Measurements from ENCODE around the gene SNPH. TPM values are rescaled to one million over a fixed set of nuclear protein-coding genes. Genes with fewer than 3 reads are reported as not detected.

SNPH gene
- total RNA-seq, 1 donor from 2014 or later: 3.3 TPM

DNA sequence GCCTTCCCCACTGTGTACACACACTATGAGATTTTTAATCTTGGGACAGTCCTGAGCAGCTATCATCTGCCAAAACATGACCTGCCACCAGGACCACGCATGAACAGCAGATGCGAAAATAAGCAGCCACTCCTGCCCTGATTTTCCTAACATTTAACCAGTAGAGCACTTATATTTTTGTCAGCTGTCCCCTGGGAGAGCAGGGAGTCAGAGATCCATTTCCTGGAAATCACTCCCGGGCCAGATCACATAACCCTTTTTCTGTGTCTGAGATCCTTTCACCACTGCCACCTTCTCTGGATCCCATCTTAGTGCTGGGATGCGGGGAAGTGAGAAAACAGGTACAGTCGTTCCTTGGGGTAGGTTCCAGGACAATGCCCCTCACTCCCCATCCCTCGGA lies 57.2 kb downstream of the SNPH start:
- Mint-ChIP-seq H3K27me3 (peaks cover 3% of the 10 kb centered on the region), H3K27ac (no peak overlapping the region), H3K9me3 (ENCODE audit: low read depth) (no peaks in the 10 kb centered on the region), H3K4me1 (ENCODE audit: low read depth) (peaks cover 11% of the 10 kb centered on the region), H3K36me3 (ENCODE audit: insufficient read depth) (peaks cover 2% of the 10 kb centered on the region), H3K4me3 (ENCODE audit: low read depth) (no peak overlapping the region)
- TF ChIP-seq, protein P1, sequence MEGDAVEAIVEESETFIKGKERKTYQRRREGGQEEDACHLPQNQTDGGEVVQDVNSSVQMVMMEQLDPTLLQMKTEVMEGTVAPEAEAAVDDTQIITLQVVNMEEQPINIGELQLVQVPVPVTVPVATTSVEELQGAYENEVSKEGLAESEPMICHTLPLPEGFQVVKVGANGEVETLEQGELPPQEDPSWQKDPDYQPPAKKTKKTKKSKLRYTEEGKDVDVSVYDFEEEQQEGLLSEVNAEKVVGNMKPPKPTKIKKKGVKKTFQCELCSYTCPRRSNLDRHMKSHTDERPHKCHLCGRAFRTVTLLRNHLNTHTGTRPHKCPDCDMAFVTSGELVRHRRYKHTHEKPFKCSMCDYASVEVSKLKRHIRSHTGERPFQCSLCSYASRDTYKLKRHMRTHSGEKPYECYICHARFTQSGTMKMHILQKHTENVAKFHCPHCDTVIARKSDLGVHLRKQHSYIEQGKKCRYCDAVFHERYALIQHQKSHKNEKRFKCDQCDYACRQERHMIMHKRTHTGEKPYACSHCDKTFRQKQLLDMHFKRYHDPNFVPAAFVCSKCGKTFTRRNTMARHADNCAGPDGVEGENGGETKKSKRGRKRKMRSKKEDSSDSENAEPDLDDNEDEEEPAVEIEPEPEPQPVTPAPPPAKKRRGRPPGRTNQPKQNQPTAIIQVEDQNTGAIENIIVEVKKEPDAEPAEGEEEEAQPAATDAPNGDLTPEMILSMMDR (IDR thresholded peaks at IDR 0.05; ENCODE audit: unreplicated experiment): no peak
- DNase-seq (ENCODE audit: low spot score, unreplicated experiment): no peak

DNA sequence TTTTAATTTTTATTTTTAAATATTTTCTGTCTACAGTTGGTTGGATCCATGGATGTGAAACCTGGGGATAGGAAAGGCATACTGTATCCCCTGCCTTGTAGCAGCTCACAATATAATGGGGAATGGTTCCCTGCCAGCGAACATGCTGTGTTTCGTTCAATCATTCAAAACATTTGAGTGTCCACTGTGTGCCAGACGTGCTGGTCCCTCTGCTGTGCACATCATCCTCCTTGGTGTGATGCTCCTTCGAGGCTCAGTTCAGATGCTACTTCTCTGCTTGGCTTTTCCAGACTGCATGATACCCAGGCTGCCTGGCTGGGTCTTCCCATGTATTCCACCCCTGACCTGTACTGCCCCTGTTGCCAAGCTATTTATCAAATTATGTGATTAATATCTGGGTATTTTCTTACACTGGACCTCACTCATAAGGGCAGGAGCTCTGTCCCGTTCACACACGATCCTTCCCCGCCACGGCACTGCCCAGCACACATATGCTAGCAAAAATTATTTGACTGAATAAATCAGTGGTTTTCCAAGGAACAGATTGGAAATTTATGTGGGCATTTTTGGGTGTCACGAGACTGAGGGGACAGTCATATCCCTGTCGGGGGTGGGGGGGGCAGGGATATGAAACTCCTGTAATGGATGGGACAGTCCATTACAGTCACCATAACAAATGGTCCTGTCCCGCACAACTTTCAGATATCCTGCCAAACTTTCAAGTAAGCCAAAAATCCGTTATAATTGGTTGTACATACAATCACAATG lies 57.9 kb downstream of the SNPH start:
- peaks cover 11% of the 10 kb centered on the region for H3K4me1 Mint-ChIP-seq (ENCODE audit: low read depth)
- TF ChIP-seq, protein P1 (IDR thresholded peaks at IDR 0.05; ENCODE audit: unreplicated experiment): no peak
- peak overlapping the region; percentile 83 for H3K27ac Mint-ChIP-seq
- no peak for DNase-seq (ENCODE audit: low spot score, unreplicated experiment)
- peaks cover 2% of the 10 kb centered on the region for H3K36me3 Mint-ChIP-seq (ENCODE audit: insufficient read depth)
- H3K9me3 Mint-ChIP-seq (ENCODE audit: low read depth): no peaks in the 10 kb centered on the region
- H3K27me3 Mint-ChIP-seq: peaks cover 3% of the 10 kb centered on the region
- peak overlapping the region; percentile 31 for H3K4me3 Mint-ChIP-seq (ENCODE audit: low read depth)

DNA sequence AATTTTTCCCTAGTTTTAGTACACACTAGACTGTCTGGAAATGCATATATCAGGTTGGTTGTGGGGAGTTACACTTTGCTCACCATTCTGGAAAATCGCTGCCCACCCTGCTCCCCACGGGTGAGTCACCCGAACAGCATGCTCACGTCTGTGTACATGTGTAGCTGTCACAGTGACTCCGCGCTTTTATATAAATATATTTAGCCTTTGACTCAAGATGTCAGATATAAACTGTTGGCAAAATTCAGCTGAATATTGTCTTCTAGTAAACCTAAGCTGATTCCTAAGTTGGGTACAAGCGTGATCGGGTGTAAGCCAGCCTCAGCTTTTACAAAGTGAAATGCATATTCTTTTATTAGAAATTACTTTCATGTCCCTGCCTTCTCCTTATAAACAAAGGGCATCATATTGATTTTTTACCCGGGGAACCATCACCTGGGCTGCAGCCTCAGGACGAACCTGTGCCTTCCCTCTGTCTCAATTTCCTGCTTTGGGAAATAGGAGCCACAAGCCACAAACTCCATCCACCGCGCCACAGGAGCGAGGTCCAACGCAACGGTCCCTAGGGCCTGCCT lies 58.6 kb downstream of the SNPH start:
- peaks cover 11% of the 10 kb centered on the region for H3K4me1 Mint-ChIP-seq (ENCODE audit: low read depth)
- DNase-seq (ENCODE audit: low spot score, unreplicated experiment): no peak
- TF ChIP-seq, protein P1 (IDR thresholded peaks at IDR 0.05; ENCODE audit: unreplicated experiment): no peak
- H3K27me3 Mint-ChIP-seq: peaks cover 3% of the 10 kb centered on the region
- H3K9me3 Mint-ChIP-seq (ENCODE audit: low read depth): no peaks in the 10 kb centered on the region
- H3K36me3 Mint-ChIP-seq (ENCODE audit: insufficient read depth): peaks cover 2% of the 10 kb centered on the region
- H3K4me3 Mint-ChIP-seq (ENCODE audit: low read depth): no peak overlapping the region
- no peak overlapping the region for H3K27ac Mint-ChIP-seq

DNA sequence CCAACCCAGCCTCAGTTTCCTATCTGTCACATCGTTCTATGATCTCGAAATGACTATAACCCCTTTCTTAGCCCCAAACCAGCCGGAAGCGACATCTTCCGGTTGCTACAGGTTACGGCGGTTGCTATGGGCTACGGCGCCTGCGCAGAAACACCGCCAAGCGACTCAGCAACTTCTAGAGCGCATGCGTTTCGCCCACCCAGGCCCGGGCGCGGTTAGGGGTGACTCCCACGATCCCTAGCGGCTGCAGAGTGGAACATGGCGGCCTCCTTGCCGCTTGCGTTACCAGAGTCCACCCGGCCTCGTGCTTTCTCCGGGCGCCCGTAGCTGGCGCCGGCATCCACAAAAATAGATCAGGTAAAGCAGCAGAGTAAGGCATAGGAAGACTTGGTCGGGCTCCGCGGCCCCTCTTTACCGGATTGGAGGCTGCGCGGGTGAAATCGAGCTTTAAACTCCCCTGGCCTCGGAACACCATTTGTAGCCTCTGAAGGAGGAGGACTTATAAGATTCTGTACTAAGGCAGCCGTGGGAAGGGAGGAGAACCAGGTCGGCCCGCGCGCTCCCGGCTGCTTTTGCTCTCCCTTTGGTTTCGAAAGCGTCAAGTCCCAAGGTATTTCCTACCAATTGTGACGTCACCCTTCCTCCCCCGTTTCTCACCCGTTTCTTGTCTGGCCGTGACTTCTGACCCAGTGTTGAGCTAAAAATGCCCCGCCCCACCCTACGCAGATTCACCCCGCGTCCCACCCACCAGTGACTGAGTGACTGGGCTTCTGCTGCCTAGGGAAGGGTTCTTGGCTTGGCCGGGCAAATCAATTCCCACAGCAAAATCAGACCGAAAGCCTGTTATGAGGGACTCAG lies 59.3 kb downstream of the SNPH start:
- Mint-ChIP-seq H3K9me3 (ENCODE audit: low read depth) (no peaks in the 10 kb centered on the region), H3K27me3 (peaks cover 3% of the 10 kb centered on the region), H3K36me3 (ENCODE audit: insufficient read depth) (peaks cover 2% of the 10 kb centered on the region), H3K4me1 (ENCODE audit: low read depth) (peaks cover 11% of the 10 kb centered on the region), H3K27ac (no peak overlapping the region), H3K4me3 (ENCODE audit: low read depth) (no peak overlapping the region)
- peak; percentile 96 for DNase-seq (ENCODE audit: low spot score, unreplicated experiment)
- TF ChIP-seq, protein P1 (IDR thresholded peaks at IDR 0.05; ENCODE audit: unreplicated experiment): peak; percentile 29

Data from progenitor cell of endocrine pancreas (in vitro differentiated cells).